ENCODE results near the gene RABGGTA.
A peak's percentile ranks its signal among the peaks of the same experiment; 100 is the strongest.

The RABGGTA gene

GRCh38 chr14:24274101-24274543 is 2.7 kb upstream of the RABGGTA start:
- no peaks in the 10 kb centered on the region for H3K27me3 Mint-ChIP-seq
- H3K4me3 Mint-ChIP-seq, result peak overlapping the region; percentile 43
- no peaks in the 10 kb centered on the region for H3K9me3 Mint-ChIP-seq (ENCODE audit: low read depth)
- peaks cover 10% of the 10 kb centered on the region for H3K36me3 Mint-ChIP-seq
- peaks cover 53% of the 10 kb centered on the region for H3K4me1 Mint-ChIP-seq (ENCODE audit: low read depth)
- peak overlapping the region; percentile 80 for H3K27ac Mint-ChIP-seq

GRCh38 chr14:24273422-24273998 is 2.1 kb upstream of the RABGGTA start:
- peak overlapping the region; percentile 80 for H3K27ac Mint-ChIP-seq
- H3K4me3 Mint-ChIP-seq, result peak overlapping the region; percentile 66
- peaks cover 10% of the 10 kb centered on the region for H3K36me3 Mint-ChIP-seq
- no peaks in the 10 kb centered on the region for H3K9me3 Mint-ChIP-seq (ENCODE audit: low read depth)
- no peaks in the 10 kb centered on the region for H3K27me3 Mint-ChIP-seq
- peaks cover 47% of the 10 kb centered on the region for H3K4me1 Mint-ChIP-seq (ENCODE audit: low read depth)

GRCh38 chr14:24272467-24272866 is 1.1 kb upstream of the RABGGTA start:
- Mint-ChIP-seq H3K27ac (peak overlapping the region; percentile 96), H3K36me3 (peaks cover 8% of the 10 kb centered on the region), H3K27me3 (no peaks in the 10 kb centered on the region), H3K9me3 (ENCODE audit: low read depth) (no peaks in the 10 kb centered on the region), H3K4me1 (ENCODE audit: low read depth) (peaks cover 42% of the 10 kb centered on the region), H3K4me3 (peak overlapping the region; percentile 88)

- no peaks in the 10 kb centered on the region for H3K27me3 Mint-ChIP-seq
- H3K4me3 Mint-ChIP-seq, result peak overlapping the region; percentile 88
- peaks cover 7% of the 10 kb centered on the region for H3K36me3 Mint-ChIP-seq
- H3K4me1 Mint-ChIP-seq (ENCODE audit: low read depth), result peaks cover 40% of the 10 kb centered on the region
- peak overlapping the region; percentile 96 for H3K27ac Mint-ChIP-seq
- no peaks in the 10 kb centered on the region for H3K9me3 Mint-ChIP-seq (ENCODE audit: low read depth)
These were observed 452 bp upstream of the RABGGTA start for GRCh38 chr14:24271834-24272263.

- Mint-ChIP-seq H3K4me3 (peak overlapping the region; percentile 89), H3K36me3 (peaks cover 5% of the 10 kb centered on the region), H3K27ac (peak overlapping the region; percentile 93), H3K27me3 (no peaks in the 10 kb centered on the region), H3K9me3 (ENCODE audit: low read depth) (no peaks in the 10 kb centered on the region), H3K4me1 (ENCODE audit: low read depth) (peaks cover 37% of the 10 kb centered on the region)
These were observed 762 bp downstream of the RABGGTA start for GRCh38 chr14:24270537-24271133.

GRCh38 chr14:24269910-24270536 is 1.4 kb downstream of the RABGGTA start:
- Mint-ChIP-seq H3K36me3 (peaks cover 5% of the 10 kb centered on the region), H3K4me3 (peak overlapping the region; percentile 89), H3K4me1 (ENCODE audit: low read depth) (peaks cover 35% of the 10 kb centered on the region), H3K27ac (no peak overlapping the region), H3K9me3 (ENCODE audit: low read depth) (no peaks in the 10 kb centered on the region), H3K27me3 (no peaks in the 10 kb centered on the region)

- Mint-ChIP-seq H3K4me1 (ENCODE audit: low read depth) (peaks cover 33% of the 10 kb centered on the region), H3K4me3 (no peak overlapping the region), H3K27ac (peak overlapping the region; percentile 34), H3K36me3 (peaks cover 5% of the 10 kb centered on the region), H3K27me3 (no peaks in the 10 kb centered on the region), H3K9me3 (ENCODE audit: low read depth) (no peaks in the 10 kb centered on the region)
These were observed 2.0 kb downstream of the RABGGTA start for GRCh38 chr14:24269368-24269767.

- Mint-ChIP-seq H3K4me1 (ENCODE audit: low read depth) (peaks cover 22% of the 10 kb centered on the region), H3K36me3 (peaks cover 3% of the 10 kb centered on the region), H3K9me3 (ENCODE audit: low read depth) (no peaks in the 10 kb centered on the region), H3K27ac (no peak overlapping the region), H3K4me3 (no peak overlapping the region), H3K27me3 (no peaks in the 10 kb centered on the region)
These were observed 3.2 kb downstream of the RABGGTA start for GRCh38 chr14:24268225-24268624.

GRCh38 chr14:24267516-24267915 is 3.9 kb downstream of the RABGGTA start:
- no peaks in the 10 kb centered on the region for H3K27me3 Mint-ChIP-seq
- H3K4me1 Mint-ChIP-seq (ENCODE audit: low read depth), result peaks cover 18% of the 10 kb centered on the region
- peaks cover 4% of the 10 kb centered on the region for H3K36me3 Mint-ChIP-seq
- H3K27ac Mint-ChIP-seq, result no peak overlapping the region
- no peak overlapping the region for H3K4me3 Mint-ChIP-seq
- no peaks in the 10 kb centered on the region for H3K9me3 Mint-ChIP-seq (ENCODE audit: low read depth)

GRCh38 chr14:24266344-24267244 is 4.8 kb downstream of the RABGGTA start:
- Mint-ChIP-seq H3K27me3 (no peaks in the 10 kb centered on the region), H3K4me1 (ENCODE audit: low read depth) (peaks cover 8% of the 10 kb centered on the region), H3K27ac (no peak overlapping the region), H3K36me3 (peaks cover 5% of the 10 kb centered on the region), H3K4me3 (no peak overlapping the region), H3K9me3 (ENCODE audit: low read depth) (no peaks in the 10 kb centered on the region)

- no peaks in the 10 kb centered on the region for H3K27me3 Mint-ChIP-seq
- peaks cover 5% of the 10 kb centered on the region for H3K36me3 Mint-ChIP-seq
- no peak overlapping the region for H3K4me3 Mint-ChIP-seq
- H3K9me3 Mint-ChIP-seq (ENCODE audit: low read depth), result no peaks in the 10 kb centered on the region
- no peak overlapping the region for H3K27ac Mint-ChIP-seq
- peaks cover 2% of the 10 kb centered on the region for H3K4me1 Mint-ChIP-seq (ENCODE audit: low read depth)
These were observed 7.1 kb downstream of the RABGGTA start for GRCh38 chr14:24264298-24264697.

- no peaks in the 10 kb centered on the region for H3K9me3 Mint-ChIP-seq (ENCODE audit: low read depth)
- H3K4me1 Mint-ChIP-seq (ENCODE audit: low read depth), result peaks cover 2% of the 10 kb centered on the region
- no peak overlapping the region for H3K27ac Mint-ChIP-seq
- no peak overlapping the region for H3K4me3 Mint-ChIP-seq
- H3K27me3 Mint-ChIP-seq, result no peaks in the 10 kb centered on the region
- H3K36me3 Mint-ChIP-seq, result peaks cover 5% of the 10 kb centered on the region
These were observed 7.5 kb downstream of the RABGGTA start for GRCh38 chr14:24263848-24264247.

- H3K27ac Mint-ChIP-seq, result no peak within 1 kb of the TSS
- H3K4me1 Mint-ChIP-seq (ENCODE audit: low read depth), result peaks cover 2% of the 10 kb centered on the region
- H3K36me3 Mint-ChIP-seq, result peaks cover 5% of the 10 kb centered on the region
- no peaks in the 10 kb centered on the region for H3K27me3 Mint-ChIP-seq
- H3K9me3 Mint-ChIP-seq (ENCODE audit: low read depth), result no peaks in the 10 kb centered on the region
- H3K4me3 Mint-ChIP-seq, result no peak within 1 kb of the TSS
These were observed 8.3 kb downstream of the RABGGTA start, which contains the start of gene TGM1 for GRCh38 chr14:24262821-24263733. Gene TGM1, minus strand, starts transcription at chr14:24263177. Its CDS starts 825 bp downstream, at chr14:24262352.

- H3K4me3 Mint-ChIP-seq, result no peak overlapping the region
- H3K27me3 Mint-ChIP-seq, result no peaks in the 10 kb centered on the region
- H3K36me3 Mint-ChIP-seq, result peaks cover 2% of the 10 kb centered on the region
- H3K4me1 Mint-ChIP-seq (ENCODE audit: low read depth), result peaks cover under 1% of the 10 kb centered on the region
- no peaks in the 10 kb centered on the region for H3K9me3 Mint-ChIP-seq (ENCODE audit: low read depth)
- no peak overlapping the region for H3K27ac Mint-ChIP-seq
These were observed 9.4 kb downstream of the RABGGTA start for GRCh38 chr14:24261969-24262327.

Measured in activated naive CD8-positive, alpha-beta T cell (primary cell).